ENCODE data around the gene HAGH.
A peak's percentile ranks its signal among the peaks of the same experiment; 100 is the strongest.

The HAGH gene

GRCh38 chr16:1826691-1827573 lies at the start of gene HAGH, which contains the start of gene FAHD1 (continued):
- TF ChIP-seq ZNF768 (tag by site-specific recombination; IDR thresholded peaks at IDR 0.05) (no peak; the same call in 1 of the 2 replicates), ZFP3 (tag by site-specific recombination; IDR thresholded peaks at IDR 0.05; ENCODE audit: low read depth) (no peak; the same call in 1 of the 2 replicates), SP2 (tag by site-specific recombination; IDR thresholded peaks at IDR 0.05) (peak; percentile 87), ELK4 (IDR thresholded peaks at IDR 0.05; ENCODE audit: borderline replicate concordance, low read depth, low read length) (no peak), ZNF202 (tag by site-specific recombination; IDR thresholded peaks at IDR 0.05; ENCODE audit: borderline replicate concordance) (no peak), KLF7 (tag by site-specific recombination; IDR thresholded peaks at IDR 0.05; ENCODE audit: borderline replicate concordance) (peak; percentile 87), ZBTB21 (tag by site-specific recombination; IDR thresholded peaks at IDR 0.05) (peak; percentile 78), ZNF488 (tag by site-specific recombination; IDR thresholded peaks at IDR 0.05) (peak; percentile 61), ZNF311 (tag by site-specific recombination; IDR thresholded peaks at IDR 0.05; ENCODE audit: borderline replicate concordance) (no peak), REPIN1 (tag by site-specific recombination; IDR thresholded peaks at IDR 0.05; ENCODE audit: low read depth) (peak; percentile 73; the same call in 1 of the 2 replicates), ZNF324 (tag by site-specific recombination; IDR thresholded peaks at IDR 0.05) (peak; percentile 97), ZNF707 (tag by site-specific recombination; IDR thresholded peaks at IDR 0.05) (no peak), ZNF621 (tag by site-specific recombination; IDR thresholded peaks at IDR 0.05) (no peak), SP7 (tag by site-specific recombination; IDR thresholded peaks at IDR 0.05) (peak; percentile 95), ZNF596 (tag by site-specific recombination; IDR thresholded peaks at IDR 0.05) (no peak; the same call in 1 of the 2 replicates), SP3 (tag by site-specific recombination; IDR thresholded peaks at IDR 0.05) (peak; percentile 79), RBAK (tag by site-specific recombination; IDR thresholded peaks at IDR 0.05) (no peak), ZNF292 (tag by site-specific recombination; IDR thresholded peaks at IDR 0.05; ENCODE audit: borderline replicate concordance, low read depth) (no peak), BCL6B (tag by site-specific recombination; IDR thresholded peaks at IDR 0.05) (no peak; the same call in 1 of the 2 replicates), SCRT2 (tag by site-specific recombination; IDR thresholded peaks at IDR 0.05) (peak; percentile 81), ZNF138 (tag by site-specific recombination; IDR thresholded peaks at IDR 0.05; ENCODE audit: borderline replicate concordance) (no peak), ZSCAN23 (tag by site-specific recombination; IDR thresholded peaks at IDR 0.05) (peak; percentile 89), KLF10 (tag by site-specific recombination; IDR thresholded peaks at IDR 0.05) (no peak; the same call in none of the 2 replicates), ZNF626 (tag by site-specific recombination; IDR thresholded peaks at IDR 0.05) (no peak), ZNF341 (tag by site-specific recombination; IDR thresholded peaks at IDR 0.05; ENCODE audit: low read depth) (peak; percentile 37), ZNF529 (tag by site-specific recombination; IDR thresholded peaks at IDR 0.05; ENCODE audit: insufficient replicate concordance) (no peak), ZBTB11 (tag by site-specific recombination; conservative IDR thresholded peaks at IDR 0.05; ENCODE audit: low read depth) (peak; percentile 65), ZNF184 (tag by site-specific recombination; IDR thresholded peaks at IDR 0.05) (no peak), ZNF501 (tag by site-specific recombination; IDR thresholded peaks at IDR 0.05) (peak; percentile 93), ZNF26 (tag by site-specific recombination; IDR thresholded peaks at IDR 0.05) (no peak), OVOL3 (tag by site-specific recombination; IDR thresholded peaks at IDR 0.05) (peak; percentile 96), ZNF549 (tag by site-specific recombination; IDR thresholded peaks at IDR 0.05) (no peak)

Measured in HEK293 (cell line).